Spleen (tissue), 7 donors: ENCODE data around the gene EDRF1.

Source experiments
- CTCF ChIP-seq, 11 experiments: fragments of 200-600 bp in 7 of 11; fragments of 450-650 bp in 4 of 11; sonication (generic) in 4 of 11; IDR thresholded peaks in 8 of 11; conservative IDR thresholded peaks in 3 of 11; 1 replicate in 7 of 11; 2 replicates in 4 of 11; pipeline versions ENCODE4 v1.4.0 to v1.8.0; 2016 to 2021; ENCODE audit warnings: antibody characterized with exemption in 11 of 11, inconsistent platforms in 4 of 11, mild to moderate bottlenecking in 1 of 11
- POLR2A ChIP-seq, 3 donors: fragments of 450-650 bp; IDR thresholded peaks; one replicate each; pipeline ENCODE4 v1.5.1; 2017; ENCODE audit warnings: antibody characterized with exemption in 3 of 3, mild to moderate bottlenecking in 1 of 3
- POLR2AphosphoS5 ChIP-seq, 3 donors: sonication (generic); formaldehyde crosslinking; IDR thresholded peaks; one replicate each; pipeline ENCODE4 v1.5.1; 2017; ENCODE audit warnings: antibody characterized with exemption in 3 of 3
- donor health status: DM: no; HTN: no; CAD: no; lungs with moderate emphysema.
- donor health status: DM: no; HTN: no; CAD: no.
- donor health status: DM: no; HTN: no; CAD: no.

GRCh38 chr10:125761961-125762360 lies 42.5 kb downstream of the EDRF1 start:
- TF ChIP-seq CTCF (IDR thresholded peaks at IDR 0.05 in 8 of 11, conservative IDR thresholded peaks at IDR 0.05 in 3 of 11), result no peak
- no peak for TF ChIP-seq POLR2A (IDR thresholded peaks at IDR 0.05)
- TF ChIP-seq POLR2AphosphoS5 (IDR thresholded peaks at IDR 0.05), result no peak
